ENCODE measurements around the gene CRACR2A.

- TF ChIP-seq CTCF (conservative IDR thresholded peaks at IDR 0.05; ENCODE audit: low read length) (no peak), EZH2phosphoT487 (IDR thresholded peaks at IDR 0.05; ENCODE audit: borderline replicate concordance, low read depth, low read length) (no peak)
Measured at GRCh38 chr12:3620856-3621255, 132.1 kb downstream of the CRACR2A start.
